ENCODE measurements around the gene ZFHX2. TPM values are rescaled to one million over a fixed set of nuclear protein-coding genes. Genes with fewer than 3 reads are reported as not detected.
A peak's percentile ranks its signal among the peaks of the same experiment; 100 is the strongest.

ZFHX2 gene
- total RNA-seq, 2 donors from 2014 or later = 0.59 to 0.85 TPM

- peaks cover 0 to 8% of the 10 kb centered on the region in 2 donors for H3K4me1 ChIP-seq
- H3K27ac ChIP-seq = no peak overlapping the region
- no peak for DNase-seq (ENCODE audit: low spot score)
- no peaks in the 10 kb centered on the region for H3K9me3 ChIP-seq
- no peaks in the 10 kb centered on the region for H3K27me3 ChIP-seq
- H3K36me3 ChIP-seq = no peaks in the 10 kb centered on the region
- TF ChIP-seq CTCF (IDR thresholded peaks at IDR 0.05) = no peak
- no peak overlapping the region for H3K4me3 ChIP-seq
Observed at GRCh38 chr14:23546450-23547035, 5.0 kb downstream of the ZFHX2 start.

- no peaks in the 10 kb centered on the region for H3K27me3 ChIP-seq
- no peak for TF ChIP-seq CTCF (IDR thresholded peaks at IDR 0.05)
- no peak for DNase-seq (ENCODE audit: low spot score)
- peaks cover 0 to 8% of the 10 kb centered on the region in 2 donors for H3K4me1 ChIP-seq
- peak overlapping the region in 1 of 2 donors; percentile 64 for H3K27ac ChIP-seq
- no peaks in the 10 kb centered on the region for H3K9me3 ChIP-seq
- no peaks in the 10 kb centered on the region for H3K36me3 ChIP-seq
- no peak overlapping the region for H3K4me3 ChIP-seq
Observed at GRCh38 chr14:23545740-23546365, 5.7 kb downstream of the ZFHX2 start.

- DNase-seq (ENCODE audit: low spot score) = peak; percentile 73
- no peaks in the 10 kb centered on the region for H3K4me1 ChIP-seq
- no peaks in the 10 kb centered on the region for H3K36me3 ChIP-seq
- H3K4me3 ChIP-seq = no peak overlapping the region
- TF ChIP-seq CTCF (IDR thresholded peaks at IDR 0.05) = no peak
- no peaks in the 10 kb centered on the region for H3K9me3 ChIP-seq
- H3K27me3 ChIP-seq = no peaks in the 10 kb centered on the region
- H3K27ac ChIP-seq = peak overlapping the region; percentile 23 to 64
Observed at GRCh38 chr14:23544511-23545447, 6.8 kb downstream of the ZFHX2 start.

- H3K27ac ChIP-seq = no peak overlapping the region
- no peak overlapping the region for H3K4me3 ChIP-seq
- H3K9me3 ChIP-seq = no peaks in the 10 kb centered on the region
- TF ChIP-seq CTCF (IDR thresholded peaks at IDR 0.05) = no peak
- DNase-seq (ENCODE audit: low spot score) = no peak
- H3K36me3 ChIP-seq = no peaks in the 10 kb centered on the region
- H3K4me1 ChIP-seq = peaks cover 0 to 8% of the 10 kb centered on the region in 2 donors
- H3K27me3 ChIP-seq = no peaks in the 10 kb centered on the region
Observed at GRCh38 chr14:23543403-23543802, 8.2 kb downstream of the ZFHX2 start.

- Histone ChIP-seq H3K36me3 (no peaks in the 10 kb centered on the region), H3K27me3 (no peaks in the 10 kb centered on the region), H3K27ac (no peak overlapping the region), H3K9me3 (no peaks in the 10 kb centered on the region), H3K4me3 (no peak overlapping the region), H3K4me1 (peaks cover 0 to 8% of the 10 kb centered on the region in 2 donors)
- no peak for TF ChIP-seq CTCF (IDR thresholded peaks at IDR 0.05)
- DNase-seq (ENCODE audit: low spot score) = no peak
Observed at GRCh38 chr14:23542261-23542660, 9.3 kb downstream of the ZFHX2 start.
